Adrenal gland (tissue), 5 donors: ENCODE data around the gene ZNF330.

Experiments used
- CTCF ChIP-seq, 6 experiments: fragments of 450-650 bp in 4 of 6; fragments of 200-600 bp in 2 of 6; sonication (generic) in 1 of 6; IDR thresholded peaks; 1 replicate in 5 of 6; 2 replicates in 1 of 6; pipeline versions ENCODE4 v1.5.1 to v1.8.0; 2016 to 2021; ENCODE audit warnings: antibody characterized with exemption in 6 of 6, mild to moderate bottlenecking in 2 of 6, moderate library complexity in 1 of 6
- POLR2A ChIP-seq, 2 donors: fragments of 450-650 bp; IDR thresholded peaks; one replicate each; pipeline ENCODE4 v1.6.1; 2017; ENCODE audit warnings: antibody characterized with exemption in 2 of 2, mild to moderate bottlenecking in 2 of 2, moderate library complexity in 1 of 2
- donor health status: DM: no; HTN: no; CAD: no.

- TF ChIP-seq CTCF (IDR thresholded peaks at IDR 0.05): no peak
- TF ChIP-seq POLR2A (IDR thresholded peaks at IDR 0.05): no peak
Observed at GRCh38 chr4:141192564-141192963, 28.1 kb upstream of the ZNF330 start.
